SK-N-SH (cell line): ENCODE results near the gene SIX5. TPM values are rescaled to one million over a fixed set of nuclear protein-coding genes. Genes with fewer than 3 reads are reported as not detected.

Source experiments
- CTCF ChIA-PET: fragments of 300-600, 350-600 bp; formaldehyde crosslinking; extraction: SDS; loops from one replicate; lab custom pipeline; 2021; lab: Yijun Ruan, JAX
- POLR2A ChIA-PET: fragments of 350-600 bp; sonication (Branson Sonifier 250); formaldehyde crosslinking; extraction: SDS; loops from one replicate; lab custom pipeline; 2020; ENCODE audit warnings: antibody characterized with exemption, inconsistent platforms; lab: Yijun Ruan, JAX
- DNase-seq: peaks from one replicate; pipeline ENCODE4 v3.0.0; 2012
- H2AFZ ChIP-seq: fragments of 200-600 bp; sonication (generic); 2 replicates; pipeline ENCODE4 v1.8.1; 2016; ENCODE audit warnings: antibody characterized with exemption, mild to moderate bottlenecking, low read depth
- H3F3A ChIP-seq: fragments of 200-600 bp; sonication (generic); replicated peaks from 2 replicates; pipeline ENCODE3; 2016; ENCODE audit warnings: antibody characterized with exemption, mild to moderate bottlenecking; ENCODE audit not compliant: insufficient read depth
- H3K27ac ChIP-seq, 2 experiments: fragments of 200-500 bp in 1 of 2; fragments of 200-600 bp in 1 of 2; sonication (Bioruptor generic) in 1 of 2; sonication (generic), shearing (Covaris generic) in 1 of 2; 2 replicates each; pipeline versions ENCODE4 v1.5.1 to v1.6.1; 2014 to 2016; ENCODE audit warnings: low read depth in 2 of 2, inconsistent platforms in 1 of 2, low read length in 1 of 2, mild to moderate bottlenecking in 1 of 2, mixed read lengths in 1 of 2
- H3K27me3 ChIP-seq: fragments of 200-600 bp; sonication (generic), shearing (Covaris generic); 2 replicates; pipeline ENCODE4 v1.6.1; 2016; ENCODE audit warnings: mixed run types; ENCODE audit not compliant: insufficient read depth
- H3K36me3 ChIP-seq, 2 experiments: fragments of 200-500 bp in 1 of 2; fragments of 200-600 bp in 1 of 2; sonication (Bioruptor generic) in 1 of 2; sonication (generic) in 1 of 2; replicated peaks in 1 of 2; 2 replicates each; pipeline versions ENCODE3 to v1.5.1; 2014 to 2016; ENCODE audit warnings: low read length in 1 of 2, mild to moderate bottlenecking in 1 of 2; ENCODE audit not compliant: insufficient read depth in 2 of 2, control insufficient read depth in 1 of 2
- H3K4me1 ChIP-seq, 2 experiments: fragments of 200-500 bp in 1 of 2; fragments of 200-600 bp in 1 of 2; sonication (Bioruptor generic) in 1 of 2; sonication (generic), shearing (Covaris generic) in 1 of 2; 2 replicates each; pipeline versions ENCODE4 v1.5.1 to v1.6.1; 2014 to 2016; ENCODE audit warnings: low read depth in 1 of 2, low read length in 1 of 2, mixed run types in 1 of 2; ENCODE audit not compliant: insufficient read depth in 2 of 2, control insufficient read depth in 1 of 2
- H3K4me2 ChIP-seq: fragments of 200-600 bp; sonication (generic), shearing (Covaris generic); 2 replicates; pipeline ENCODE4 v1.6.1; 2017; ENCODE audit warnings: mixed run types
- H3K4me3 ChIP-seq, 2 experiments: fragments of 200-500 bp in 1 of 2; fragments of 200-600 bp in 1 of 2; sonication (Bioruptor generic) in 1 of 2; sonication (generic), shearing (Covaris generic) in 1 of 2; 2 replicates each; pipeline versions ENCODE4 v1.5.1 to v1.8.1; 2014 to 2016; ENCODE audit warnings: low read depth in 2 of 2, inconsistent platforms in 1 of 2, low read length in 1 of 2, mild to moderate bottlenecking in 1 of 2, mixed read lengths in 1 of 2, moderate library complexity in 1 of 2
- H3K79me2 ChIP-seq: fragments of 200-600 bp; sonication (generic); 2 replicates; pipeline ENCODE4 v1.8.1; 2017; ENCODE audit warnings: mild to moderate bottlenecking; ENCODE audit not compliant: insufficient read depth
- H3K9ac ChIP-seq: fragments of 200-600 bp; sonication (generic); 2 replicates; pipeline ENCODE4 v1.6.1; 2017; ENCODE audit warnings: mixed run types
- H3K9me2 ChIP-seq: fragments of 200-600 bp; sonication (generic); 2 replicates; pipeline ENCODE4 v1.6.1; 2017; ENCODE audit warnings: mixed run types
- H3K9me3 ChIP-seq: fragments of 200-600 bp; sonication (generic); 2 replicates; pipeline ENCODE4 v1.6.1; 2017; ENCODE audit warnings: mixed run types, mild to moderate bottlenecking, moderate library complexity
- H4K20me1 ChIP-seq: fragments of 200-600 bp; sonication (generic); 2 replicates; pipeline ENCODE4 v1.6.1; 2017; ENCODE audit warnings: mild to moderate bottlenecking, mixed run types; ENCODE audit not compliant: insufficient read depth
- ELF1 ChIP-seq: IDR thresholded peaks from 2 replicates; pipeline ENCODE4 v1.4.0; 2012
- EZH2phosphoT487 ChIP-seq: fragments of 200-600 bp; sonication (generic); IDR thresholded peaks from 2 replicates; pipeline ENCODE4 v1.6.1; 2017; ENCODE audit warnings: low read depth, mixed run types, mild to moderate bottlenecking, antibody characterized with exemption, moderate library complexity, borderline replicate concordance
- FOSL2 ChIP-seq: IDR thresholded peaks from 2 replicates; pipeline ENCODE4 v1.4.0; 2012; ENCODE audit warnings: low read depth, mild to moderate bottlenecking, moderate library complexity, borderline replicate concordance
- FOXJ3 ChIP-seq: sonication (generic); formaldehyde crosslinking; IDR thresholded peaks from 2 replicates; pipeline ENCODE4 v1.5.1; 2020; ENCODE audit warnings: mild to moderate bottlenecking, missing genetic modification reagents
- FOXM1 ChIP-seq: IDR thresholded peaks from 2 replicates; pipeline ENCODE4 v1.4.0; 2012; ENCODE audit warnings: low read depth, mild to moderate bottlenecking
- JUND ChIP-seq: IDR thresholded peaks from 2 replicates; pipeline ENCODE4 v1.4.0; 2012
- MEF2A ChIP-seq: IDR thresholded peaks from 2 replicates; pipeline ENCODE4 v1.4.0; 2012; ENCODE audit warnings: low read depth, borderline replicate concordance
- NFIC ChIP-seq: IDR thresholded peaks from 2 replicates; pipeline ENCODE4 v1.4.0; 2012; ENCODE audit warnings: borderline replicate concordance
- RCOR1 ChIP-seq: fragments of 150-350 bp; IDR thresholded peaks from 2 replicates; pipeline ENCODE4 v1.6.1; 2017; ENCODE audit warnings: antibody characterized with exemption, low read length
- RFX5 ChIP-seq: IDR thresholded peaks from 2 replicates; pipeline ENCODE4 v1.6.1; 2012; ENCODE audit warnings: mild to moderate bottlenecking, improper control_type of control experiment, low read length
- SMC3 ChIP-seq: IDR thresholded peaks from 2 replicates; pipeline ENCODE4 v1.6.1; 2012; ENCODE audit warnings: low read depth, low read length, improper control_type of control experiment
- YY1 ChIP-seq: IDR thresholded peaks from 2 replicates; pipeline ENCODE4 v1.4.0; 2012; ENCODE audit warnings: low read depth, mild to moderate bottlenecking
- ZBTB33 ChIP-seq: IDR thresholded peaks from 2 replicates; pipeline ENCODE4 v1.4.0; 2012; ENCODE audit warnings: low read depth, borderline replicate concordance
- WGBS: methylation state at CpG from one replicate; pipeline ENCODE4 v1.1.6; 2017; ENCODE audit warnings: low lambda C conversion rate; 5-methylcytosine and 5-hydroxymethylcytosine counted together
- polyA plus RNA-seq, 3 experiments: library from polyadenylated mRNA; depleted of rRNA; stranded (reverse); fragments of >200 nt; gene quantifications; 2 replicates each; pipeline ENCODE4 v1.2.3, GENCODE V29; 2012
- TF ChIP-seq, protein P1 (sequence below): IDR thresholded peaks from 2 replicates; pipeline ENCODE4; 2012
- TF ChIP-seq, protein P2 (sequence below): fragments of 150-350 bp; IDR thresholded peaks from 2 replicates; pipeline ENCODE4 v1.6.1; 2017; ENCODE audit warnings: antibody characterized with exemption, low read length, low read depth, borderline replicate concordance

The SIX5 gene
- polyA plus RNA-seq, 1 of the 3 experiments (the other 2 are of a cell fraction), result 8.4 TPM

- H4K20me1 ChIP-seq, result 0 out of 2 replicates have a peak, but pooled peaks cover 3% of the 10 kb centered on the region
- H3K79me2 ChIP-seq, result peaks cover 73% of the 10 kb centered on the region
- H2AFZ ChIP-seq, result no peak overlapping the region
- peaks cover 27 to 41% of the 10 kb centered on the region in 2 experiments for H3K36me3 ChIP-seq
- 91% methylated on average over 28 of the region's 57 CpGs for WGBS
- TF ChIP-seq ELF1 (no peak), SMC3 (no peak), JUND (no peak), YY1 (no peak), ZBTB33 (no peak), NFIC (no peak), FOXJ3 (CRISPR knock-in tag) (no peak), FOSL2 (no peak), RFX5 (no peak), EZH2phosphoT487 (no peak), RCOR1 (no peak), FOXM1 (no peak), MEF2A (no peak)
- TF ChIP-seq, protein P1, sequence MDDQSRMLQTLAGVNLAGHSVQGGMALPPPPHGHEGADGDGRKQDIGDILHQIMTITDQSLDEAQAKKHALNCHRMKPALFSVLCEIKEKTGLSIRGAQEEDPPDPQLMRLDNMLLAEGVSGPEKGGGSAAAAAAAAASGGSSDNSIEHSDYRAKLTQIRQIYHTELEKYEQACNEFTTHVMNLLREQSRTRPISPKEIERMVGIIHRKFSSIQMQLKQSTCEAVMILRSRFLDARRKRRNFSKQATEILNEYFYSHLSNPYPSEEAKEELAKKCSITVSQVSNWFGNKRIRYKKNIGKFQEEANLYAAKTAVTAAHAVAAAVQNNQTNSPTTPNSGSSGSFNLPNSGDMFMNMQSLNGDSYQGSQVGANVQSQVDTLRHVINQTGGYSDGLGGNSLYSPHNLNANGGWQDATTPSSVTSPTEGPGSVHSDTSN, result no peak
- TF ChIP-seq, protein P2, sequence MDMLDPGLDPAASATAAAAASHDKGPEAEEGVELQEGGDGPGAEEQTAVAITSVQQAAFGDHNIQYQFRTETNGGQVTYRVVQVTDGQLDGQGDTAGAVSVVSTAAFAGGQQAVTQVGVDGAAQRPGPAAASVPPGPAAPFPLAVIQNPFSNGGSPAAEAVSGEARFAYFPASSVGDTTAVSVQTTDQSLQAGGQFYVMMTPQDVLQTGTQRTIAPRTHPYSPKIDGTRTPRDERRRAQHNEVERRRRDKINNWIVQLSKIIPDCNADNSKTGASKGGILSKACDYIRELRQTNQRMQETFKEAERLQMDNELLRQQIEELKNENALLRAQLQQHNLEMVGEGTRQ, result no peak
- H3K4me2 ChIP-seq, result no peak overlapping the region
- no peak overlapping the region for H3K4me3 ChIP-seq
- H3K9me2 ChIP-seq, result no peaks in the 10 kb centered on the region
- H3F3A ChIP-seq, result peaks cover 14% of the 10 kb centered on the region
- no peak for DNase-seq
- ChIA-PET POLR2A (interaction anchor here (0.7 kb wide), 1 partner anchor 15 kb away, joined by 3 read pairs; no protein-coding TSS in a partner anchor), CTCF (interaction anchor here (2.9 to 5.1 kb wide), 2 partner anchors 13 to 16 kb away, joined by 12 to 27 read pairs; partner anchors contain the start of gene SIX5)
- peak overlapping the region in 1 of 2 experiments; percentile 99; a peak in 1 of 4 replicates for H3K27ac ChIP-seq
- no peaks in the 10 kb centered on the region for H3K9me3 ChIP-seq
- H3K27me3 ChIP-seq, result no peaks in the 10 kb centered on the region
- H3K9ac ChIP-seq, result no peak overlapping the region
- peaks cover 22 to 32% of the 10 kb centered on the region in 2 experiments; a peak in 3 of 4 replicates for H3K4me1 ChIP-seq
Measured at GRCh38 chr19:45785781-45786532, 16.9 kb upstream of the SIX5 start.
